HS-27A (cell line): Measurements from ENCODE around the gene NEDD9.

Experiments
- DNase-seq: peaks from one replicate; pipeline ENCODE4 v3.0.0-alpha.2; 2012; ENCODE audit warnings: low read depth, missing footprints

The NEDD9 gene

DNA sequence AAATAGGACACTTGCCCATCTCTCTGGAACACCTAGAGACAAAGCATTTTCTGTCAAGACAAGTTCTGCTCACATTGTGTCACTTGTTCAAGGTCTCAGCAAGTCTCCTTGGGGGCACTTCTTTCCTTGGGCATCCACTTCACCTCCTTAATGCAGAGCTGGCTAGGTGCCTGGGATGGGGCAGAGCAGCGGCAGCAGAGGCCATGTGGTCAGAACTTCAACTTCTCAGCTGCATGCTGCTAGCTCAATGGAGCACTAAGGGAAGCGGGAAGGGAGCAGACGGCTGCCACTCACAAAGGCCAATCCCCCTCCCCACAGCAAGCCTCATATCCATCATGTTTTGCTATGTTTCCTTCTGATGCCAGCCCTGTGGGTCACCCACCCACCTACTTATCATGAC lies 31.5 kb downstream of the NEDD9 start:
- no peak for DNase-seq

DNA sequence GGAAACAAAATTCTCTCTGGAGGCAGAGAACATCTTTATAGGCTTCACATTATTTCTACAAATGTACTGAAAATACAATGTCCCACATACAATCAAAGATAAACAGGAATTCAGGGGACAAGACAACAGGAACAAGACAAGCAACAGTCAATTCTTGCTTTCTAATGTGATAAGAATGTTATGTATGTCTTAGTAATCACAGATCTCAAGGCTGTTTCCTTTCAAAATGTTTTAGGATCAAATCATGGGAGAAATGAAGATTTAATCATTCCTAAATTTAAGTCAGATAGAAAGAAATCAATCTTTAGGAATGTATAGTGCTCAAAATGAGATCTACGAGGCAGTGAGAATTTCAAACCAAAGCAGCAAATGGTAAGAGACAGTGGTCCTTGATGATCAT lies 32.1 kb downstream of the NEDD9 start:
- no peak for DNase-seq

DNA sequence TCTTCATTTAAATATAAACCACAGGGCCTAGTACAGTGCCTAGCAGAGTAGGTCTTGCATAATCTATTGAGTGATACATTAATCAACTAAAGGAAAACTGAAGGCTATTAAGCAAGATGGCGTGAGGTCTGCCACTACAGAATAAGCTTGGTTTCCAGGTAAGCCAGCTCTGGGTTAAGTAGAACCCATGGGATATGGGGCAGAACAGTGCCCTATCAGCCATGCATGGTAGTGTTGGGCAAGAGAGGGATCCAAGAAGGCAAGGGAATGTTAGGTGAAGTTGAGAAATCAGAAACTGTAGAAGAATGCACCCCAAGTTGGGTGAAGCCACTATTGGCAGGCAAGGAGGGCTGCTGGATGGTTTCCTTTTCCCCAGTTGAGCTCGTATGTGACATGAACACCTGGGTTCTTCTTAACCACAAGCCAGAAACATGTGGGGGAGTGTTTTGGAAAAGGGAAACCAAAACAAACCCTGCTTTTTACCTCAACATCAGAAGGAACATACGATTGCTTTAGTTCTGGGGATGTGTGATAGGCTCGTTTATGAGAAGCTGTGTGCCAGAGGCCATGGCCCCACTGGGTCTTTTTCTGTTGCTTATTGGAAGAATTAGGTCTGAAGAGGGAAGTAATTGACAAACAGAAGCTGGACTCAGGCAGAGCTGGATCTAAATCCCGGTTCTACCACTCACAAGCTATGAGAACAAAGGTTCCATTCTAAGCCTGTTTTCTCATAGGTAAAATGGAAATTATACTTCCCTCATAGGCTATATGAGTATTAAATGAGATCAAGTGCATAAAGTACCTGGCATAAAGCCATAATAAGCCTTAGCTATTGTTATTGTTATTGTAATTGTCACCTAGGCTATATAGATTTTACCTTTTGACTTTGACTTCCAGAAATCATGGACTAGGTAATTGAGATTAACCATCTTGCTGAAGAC lies 33.5 kb downstream of the NEDD9 start:
- no peak for DNase-seq

DNA sequence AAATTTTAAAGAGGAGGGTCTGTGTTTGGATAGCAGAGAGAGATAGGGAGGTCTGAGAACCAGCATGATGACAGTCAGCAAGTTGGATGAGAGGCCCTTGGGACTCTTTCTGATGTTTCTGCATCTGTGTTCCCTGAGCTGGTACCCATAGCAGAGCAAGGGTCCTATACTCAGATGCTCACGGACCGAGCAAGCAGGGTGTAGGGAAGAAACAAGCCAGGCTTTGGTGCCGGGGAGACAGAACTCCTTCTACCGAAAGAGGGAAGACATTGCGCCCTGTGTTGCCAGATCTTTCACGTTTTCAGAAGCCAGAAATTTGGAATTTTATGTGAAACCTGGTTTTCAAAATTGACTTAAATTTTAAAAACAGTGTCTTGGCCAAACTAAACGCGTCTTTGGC lies 34.6 kb downstream of the NEDD9 start:
- no peak for DNase-seq

DNA sequence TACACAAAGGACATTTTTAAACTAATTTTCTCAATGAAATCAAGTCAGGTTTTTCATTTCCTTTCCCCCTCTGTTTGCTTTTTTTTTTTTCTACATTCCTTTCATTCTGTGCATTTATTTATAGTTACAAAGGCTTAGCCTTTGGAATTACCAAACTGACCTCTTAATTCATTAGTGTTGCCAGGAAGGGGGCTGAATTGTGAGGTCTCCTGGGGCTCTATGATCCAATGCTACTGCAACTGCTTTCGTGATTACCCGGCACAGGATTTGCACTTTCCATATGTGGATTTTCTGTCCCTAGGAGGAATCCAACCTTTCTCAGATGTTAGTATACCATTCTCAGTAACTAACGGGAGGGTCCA lies 35.3 kb downstream of the NEDD9 start:
- peak; percentile 79 for DNase-seq

DNA sequence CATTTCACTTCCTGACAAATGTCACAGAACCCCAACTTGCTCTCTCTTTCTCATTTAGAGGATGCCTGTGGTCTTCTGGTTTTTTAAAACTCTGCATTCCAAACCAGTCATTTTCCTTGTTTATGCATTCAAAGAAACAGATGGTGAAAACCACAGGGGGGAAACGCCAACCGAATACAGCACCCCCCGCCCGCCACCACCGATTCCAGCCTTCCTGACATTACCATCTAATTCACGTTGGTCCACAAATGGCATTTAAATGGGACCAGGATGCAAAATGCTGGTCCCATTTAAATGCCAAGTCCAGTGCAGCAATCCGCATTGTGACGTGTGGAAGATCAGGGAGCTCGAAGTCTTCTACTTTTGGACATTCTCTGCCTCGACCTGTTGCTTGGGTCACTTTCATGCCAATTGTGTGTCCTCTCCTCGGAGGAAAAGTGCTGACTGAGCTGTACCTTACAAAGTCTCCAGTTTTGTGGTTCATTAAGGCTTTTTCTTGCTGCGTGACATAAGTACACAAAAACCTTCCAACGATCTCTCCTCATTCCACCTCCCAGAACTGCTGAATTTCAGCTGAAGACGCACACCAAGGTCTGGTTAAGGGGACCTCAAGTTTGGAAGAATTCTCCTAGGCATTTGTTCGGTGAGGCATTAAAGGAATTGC lies 35.8 kb downstream of the NEDD9 start:
- DNase-seq = peak; percentile 87

DNA sequence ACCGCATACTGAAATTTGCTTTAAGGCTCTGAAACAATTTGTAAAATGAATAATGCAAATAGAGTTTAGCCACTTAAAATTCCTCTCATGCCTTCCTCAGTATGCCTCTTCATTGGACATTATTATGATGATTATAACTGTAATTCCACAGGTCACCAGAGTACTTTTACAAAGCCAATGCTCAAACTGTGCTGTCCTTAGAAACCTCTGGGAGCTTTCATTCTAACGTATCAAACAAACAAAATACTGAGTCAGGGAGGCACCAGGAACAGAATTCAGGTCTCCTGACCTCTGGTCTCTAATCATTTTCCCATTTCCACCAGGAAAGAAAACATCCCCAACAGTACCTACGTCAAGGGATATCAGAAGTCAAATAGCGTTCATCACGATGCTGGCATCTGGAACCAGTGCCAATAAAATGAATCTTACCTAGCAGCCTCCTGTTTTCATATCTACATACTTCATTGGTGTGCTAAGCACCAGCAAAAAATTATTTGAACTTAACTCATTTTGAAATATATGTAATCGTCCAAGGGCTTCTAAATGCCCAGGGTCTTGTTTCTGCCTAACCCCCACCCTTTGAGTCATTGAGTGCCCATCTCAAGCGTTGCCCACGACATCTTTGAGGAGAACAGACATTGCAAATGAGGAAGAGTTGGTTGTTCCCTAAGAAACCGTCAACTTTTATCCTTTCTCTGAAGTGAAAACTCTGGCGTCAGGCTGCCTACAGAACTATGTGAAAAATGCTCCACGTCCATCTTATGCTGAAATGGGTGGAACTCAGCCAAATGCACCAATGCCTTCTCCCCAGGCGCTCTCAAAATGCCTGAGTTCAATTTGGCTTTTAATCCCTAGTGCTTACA lies 37.9 kb downstream of the NEDD9 start:
- peak; percentile 89 for DNase-seq

DNA sequence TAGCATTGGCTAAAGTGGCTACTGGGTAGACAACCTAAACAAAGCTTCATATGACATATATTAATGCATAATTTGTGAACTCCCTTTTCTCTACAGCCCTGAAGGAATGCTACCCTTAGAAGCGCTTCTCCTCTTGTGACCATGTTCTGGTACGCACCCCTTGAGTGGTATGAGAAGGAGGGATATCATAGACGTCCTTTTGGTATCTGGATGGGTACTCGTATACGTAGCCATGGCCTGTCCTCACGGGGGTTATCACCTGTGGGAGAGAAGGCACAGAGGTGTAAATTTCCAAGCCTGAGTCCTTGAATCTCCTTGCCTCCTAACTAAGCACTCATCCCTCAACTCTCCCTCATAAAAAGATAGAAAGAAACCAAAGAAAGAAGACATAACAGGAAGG lies 39.0 kb downstream of the NEDD9 start:
- no peak for DNase-seq

DNA sequence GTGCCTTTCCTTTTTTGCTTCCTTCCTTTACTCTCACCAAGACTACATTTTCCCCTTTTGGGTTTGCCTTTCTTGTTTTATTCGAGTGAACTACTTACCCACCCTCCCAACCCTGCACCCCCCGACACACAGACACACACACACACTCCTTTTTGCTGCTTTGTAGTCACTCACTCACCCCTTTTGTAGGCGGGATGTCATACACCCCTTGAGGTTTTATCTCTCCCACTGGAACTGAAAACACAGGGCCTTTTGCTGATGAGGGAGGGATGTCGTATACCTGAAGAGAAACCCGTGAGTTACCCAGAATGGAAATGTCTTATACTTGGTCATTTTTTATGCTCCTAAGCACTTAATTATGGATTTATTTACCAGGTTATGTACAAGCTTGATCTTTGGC lies 40.3 kb downstream of the NEDD9 start:
- no peak for DNase-seq

DNA sequence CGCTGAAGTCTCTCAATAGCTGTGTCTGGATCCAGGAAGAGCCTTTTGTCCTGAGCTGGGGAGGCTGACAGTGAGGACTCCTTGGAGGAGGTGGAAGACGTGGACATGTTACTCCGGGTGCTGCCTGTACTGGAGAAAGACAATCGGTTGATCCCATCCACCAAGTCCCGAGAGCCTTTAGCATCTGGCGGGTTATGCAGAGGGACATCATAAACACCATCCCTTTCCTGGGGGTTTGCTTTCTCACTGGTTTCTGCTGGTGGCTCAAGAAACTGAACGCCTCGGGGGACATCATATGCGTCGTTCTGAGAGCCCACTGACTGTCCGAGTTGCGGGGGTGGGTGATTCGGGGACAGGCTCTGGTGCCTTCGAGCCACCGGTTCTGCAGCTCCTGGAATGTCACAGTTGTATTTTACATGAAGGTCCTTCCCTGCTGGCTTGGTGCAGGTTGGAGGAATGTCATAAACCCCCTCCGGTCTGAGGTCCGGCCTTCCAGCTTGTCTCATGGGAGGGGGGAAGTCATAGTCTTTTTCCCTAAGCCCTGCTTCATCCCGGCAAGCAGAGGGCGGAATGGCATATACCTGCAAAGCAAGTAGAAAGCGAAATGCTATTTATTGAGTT lies 41.7 kb downstream of the NEDD9 start:
- no peak for DNase-seq

DNA sequence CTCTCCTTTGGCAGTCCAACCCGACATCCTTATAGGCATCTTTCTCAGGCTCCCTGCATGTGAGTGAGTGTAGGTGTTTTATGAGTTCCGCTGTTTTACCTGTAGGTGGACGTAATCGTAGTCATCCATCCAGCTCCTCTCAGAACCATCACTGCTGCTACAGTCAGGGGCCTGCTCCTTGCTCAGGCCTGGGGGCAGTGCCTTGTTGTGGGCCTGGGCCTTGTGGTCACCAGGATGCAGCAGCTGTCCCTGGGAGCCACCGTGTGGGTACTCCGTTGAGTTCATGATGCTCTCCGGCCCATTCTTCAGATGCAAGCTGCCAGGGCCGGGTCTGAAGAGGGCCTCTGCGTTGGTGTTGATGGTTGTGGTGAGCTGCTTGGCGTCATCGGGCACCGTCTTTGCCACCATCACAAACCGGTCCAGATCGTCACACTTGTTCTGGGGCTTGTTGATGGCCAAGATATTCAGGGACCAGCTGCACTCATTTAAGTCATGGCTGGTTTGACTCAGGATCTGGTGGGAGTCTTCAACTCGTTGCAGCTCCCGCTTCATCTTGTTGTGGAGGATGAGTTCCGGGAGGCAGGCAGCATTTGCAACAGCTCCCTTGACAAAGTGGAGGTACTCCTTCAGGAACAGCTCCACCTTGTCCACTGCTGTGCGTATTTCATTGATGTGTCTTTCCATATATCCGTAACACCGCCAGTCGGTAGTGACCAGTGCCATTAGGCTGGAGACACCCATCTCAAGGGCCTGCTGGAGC lies 42.4 kb downstream of the NEDD9 start:
- DNase-seq = no peak

DNA sequence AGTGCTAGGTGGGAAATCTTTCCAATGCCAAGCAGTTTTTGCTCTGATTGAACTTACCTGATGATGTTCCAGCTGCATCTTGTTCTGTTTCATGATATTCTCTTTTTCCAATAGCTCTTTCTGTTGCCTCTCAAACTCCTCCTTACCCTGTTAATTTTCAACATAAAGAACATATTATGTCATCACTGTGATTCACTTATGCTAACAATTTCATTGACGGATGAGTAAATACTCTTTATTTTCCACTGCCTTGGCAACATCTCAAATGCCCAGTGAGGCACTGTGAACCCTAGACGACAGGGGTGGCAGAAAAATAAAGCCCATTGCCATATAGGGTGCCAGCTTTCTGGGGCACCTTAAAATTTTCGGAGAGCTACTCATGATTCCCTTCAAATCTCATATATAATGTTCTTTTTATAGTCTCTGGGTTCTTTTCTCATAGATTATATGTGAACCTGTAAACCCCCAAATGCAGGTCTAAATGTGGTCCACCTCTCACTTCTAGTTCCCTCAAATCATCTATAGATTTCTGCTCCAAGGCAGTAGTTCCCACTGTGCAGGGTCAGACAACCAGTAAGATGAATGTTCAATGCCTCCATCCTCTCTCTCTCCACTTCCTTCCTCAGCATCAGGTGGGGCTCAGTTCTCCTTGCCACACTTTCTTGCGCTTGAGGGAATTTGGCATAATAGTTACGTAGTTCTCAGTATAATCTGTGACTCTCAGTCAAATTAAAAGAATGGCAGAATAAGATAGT lies 44.1 kb downstream of the NEDD9 start:
- no peak for DNase-seq

DNA sequence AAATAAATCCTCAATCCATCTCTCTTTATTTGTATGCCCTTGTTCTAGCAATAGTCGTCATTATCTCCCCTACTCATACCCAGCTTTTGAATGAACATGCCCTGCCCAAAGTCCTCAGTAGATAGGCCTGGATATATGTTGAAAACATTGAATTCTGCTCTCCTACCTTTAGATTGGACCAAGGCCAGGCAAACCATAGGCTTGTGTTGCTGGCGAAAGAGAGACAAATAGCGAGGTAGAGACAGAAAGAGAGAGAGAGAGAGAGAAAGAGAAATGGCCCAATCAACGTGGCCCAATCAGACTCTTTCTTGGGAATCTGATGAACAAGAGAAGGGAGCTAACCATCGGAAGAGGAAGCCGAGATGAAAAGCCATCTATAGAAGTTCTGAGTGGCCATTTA lies 45.2 kb downstream of the NEDD9 start:
- no peak for DNase-seq

DNA sequence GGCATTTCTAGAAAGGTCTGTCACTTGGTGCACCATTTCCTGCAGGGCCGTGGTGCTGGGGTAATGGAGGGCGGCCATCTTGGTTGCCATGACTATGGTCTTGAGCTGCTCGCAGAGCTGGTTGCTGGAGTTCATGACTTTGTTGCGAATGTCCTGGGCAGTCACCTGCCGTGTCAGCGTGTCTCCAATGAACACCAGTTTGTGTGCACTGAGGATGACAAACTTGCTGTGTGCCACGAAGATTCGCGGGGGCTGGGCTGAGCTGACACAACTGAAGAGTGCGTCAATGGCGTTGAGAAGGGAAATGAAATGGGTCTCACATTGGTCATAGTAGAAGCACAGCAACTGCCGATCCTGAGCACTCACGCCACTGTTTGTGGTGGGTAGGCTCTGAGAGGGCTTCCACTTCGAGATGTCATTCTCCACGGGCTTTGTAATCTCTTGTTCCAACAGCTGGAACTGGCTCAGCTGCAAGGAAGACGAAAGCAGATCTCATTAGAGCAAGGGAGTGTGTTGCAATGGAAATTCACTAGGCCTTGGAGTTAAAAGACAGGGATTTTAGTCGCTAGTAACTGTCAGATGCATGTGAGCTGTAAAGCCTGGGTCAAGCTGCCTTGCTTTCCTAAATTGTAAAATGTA lies 47.1 kb downstream of the NEDD9 start:
- DNase-seq = no peak

DNA sequence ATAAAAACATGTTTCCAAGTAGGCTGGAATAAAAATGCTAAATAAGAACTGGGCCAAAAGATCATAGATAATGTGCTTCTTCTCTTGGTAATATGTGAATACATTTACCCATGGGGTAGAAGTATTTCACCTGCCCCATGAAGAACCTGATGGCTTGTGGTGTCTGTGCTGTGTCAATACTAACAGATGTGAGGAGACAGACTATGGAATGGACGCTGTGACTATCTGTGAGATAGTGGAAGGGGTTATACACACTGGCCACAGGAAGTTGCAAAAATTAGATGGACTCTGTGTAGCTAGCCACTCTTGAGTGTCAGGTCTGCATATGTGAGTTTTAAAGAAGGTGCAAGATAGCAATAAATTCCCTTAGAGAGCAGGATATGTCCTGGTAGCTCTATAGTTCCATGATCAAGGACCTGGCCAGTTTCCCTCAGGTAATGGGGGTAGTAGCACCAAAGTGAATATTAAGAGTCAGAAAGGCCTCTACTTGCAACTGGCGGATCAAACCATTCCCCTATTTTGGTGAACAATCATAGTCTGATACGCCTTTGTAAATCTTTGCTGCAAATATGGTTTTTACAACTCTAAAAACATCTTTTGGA lies 48.6 kb downstream of the NEDD9 start:
- no peak for DNase-seq

DNA sequence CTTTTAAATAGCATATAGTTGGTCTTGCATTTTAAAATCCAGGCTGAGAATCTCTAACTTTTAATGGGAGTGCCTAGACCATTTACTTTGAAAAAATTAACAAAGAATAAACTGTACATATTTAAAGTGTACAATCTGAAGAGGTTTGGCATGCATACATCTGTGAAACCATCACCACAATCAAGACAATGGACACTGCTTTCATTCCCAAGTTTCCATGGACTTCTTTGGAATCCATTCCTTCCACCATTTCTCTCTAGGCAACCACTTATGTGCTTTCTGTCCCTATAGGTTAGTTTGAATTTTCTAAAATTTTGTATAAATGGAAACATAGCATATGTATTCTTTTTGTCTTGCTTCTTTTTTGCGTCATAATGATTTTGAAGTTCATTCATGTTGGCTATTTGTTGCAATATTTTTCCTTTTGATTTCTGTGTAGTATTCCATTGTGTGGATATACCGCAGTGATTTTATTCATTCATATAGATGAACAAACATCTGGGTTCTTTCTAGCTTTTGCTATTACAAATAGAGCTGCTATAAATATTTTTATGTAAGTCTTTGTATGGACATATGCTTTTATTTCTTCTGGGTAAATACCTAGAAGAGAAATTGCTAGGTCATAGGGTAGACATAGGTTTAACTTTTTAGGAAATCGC lies 50.9 kb downstream of the NEDD9 start:
- no peak for DNase-seq

DNA sequence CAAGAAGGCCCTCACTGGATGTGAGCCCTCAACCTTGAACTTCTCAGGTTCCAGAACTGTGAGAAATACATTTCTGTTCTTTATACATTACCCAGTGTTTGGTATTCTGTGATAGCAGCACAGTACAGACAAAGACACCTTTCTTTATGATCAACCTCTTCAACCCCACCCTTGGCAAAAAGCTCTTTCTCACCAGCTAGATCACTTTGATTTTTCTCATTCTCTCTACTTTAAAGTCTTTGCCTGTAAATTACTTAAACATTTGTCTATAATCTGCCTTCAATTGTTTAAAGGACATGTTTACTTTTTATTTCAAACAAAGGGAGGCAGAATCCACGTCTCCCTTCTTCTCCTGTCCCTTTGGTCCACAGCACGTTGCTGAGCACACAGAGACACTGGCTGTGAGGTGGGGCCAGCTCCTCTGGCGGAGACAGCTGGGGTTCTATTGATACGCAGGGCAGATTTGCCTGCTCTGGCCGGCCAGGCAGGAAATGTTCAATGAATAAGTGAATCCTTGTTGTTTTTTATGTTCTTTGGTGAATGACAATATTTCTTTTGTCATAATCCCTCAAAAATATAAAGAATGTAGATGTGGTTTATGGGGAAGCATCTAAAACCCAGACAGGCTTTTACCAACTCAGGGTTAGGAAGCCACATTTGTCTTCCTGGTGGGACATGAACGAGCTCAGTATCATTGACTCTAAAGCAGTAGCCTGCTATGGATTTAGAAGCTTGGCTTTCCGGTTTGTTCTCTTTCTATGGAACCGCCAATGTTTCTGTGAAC lies 52.9 kb downstream of the NEDD9 start:
- no peak for DNase-seq

DNA sequence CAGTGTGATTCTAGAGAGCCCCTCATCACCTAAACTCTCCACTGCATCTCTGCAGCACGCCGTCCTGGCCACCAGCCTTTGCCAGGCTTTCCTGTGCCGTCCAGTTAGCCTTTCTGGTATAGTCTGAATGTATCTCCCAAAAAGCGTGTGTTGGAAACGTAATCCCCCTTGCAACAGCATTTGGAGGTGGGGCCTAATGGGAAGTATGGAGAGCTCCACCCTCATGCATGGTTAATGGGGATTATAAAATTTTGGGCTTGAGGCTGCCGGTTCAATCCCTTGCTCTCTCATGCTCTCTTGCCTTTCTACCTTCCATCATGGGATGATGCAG lies 53.4 kb downstream of the NEDD9 start:
- DNase-seq = no peak

DNA sequence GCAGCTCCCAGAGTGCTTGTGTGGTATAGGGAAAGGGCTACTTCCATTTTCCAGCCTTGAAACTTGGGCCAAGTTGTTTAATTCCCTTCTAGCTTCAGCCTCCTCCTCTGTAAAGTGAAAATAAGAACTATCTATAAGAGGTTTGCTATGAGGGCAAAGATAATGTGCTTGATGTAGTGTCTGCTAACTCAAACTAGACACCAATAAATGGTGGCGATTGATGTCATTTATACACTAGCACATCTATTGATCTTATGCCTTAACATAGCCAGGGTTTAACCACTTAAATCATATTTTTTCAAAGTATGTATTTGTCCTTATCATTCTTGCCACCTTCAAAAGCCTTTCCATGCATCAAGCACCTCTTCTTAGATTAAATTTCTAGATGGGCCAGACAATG lies 55.2 kb downstream of the NEDD9 start:
- DNase-seq = no peak
